GM18505 (cell line): ENCODE measurements around the gene ASCC1.

Experiments used
- ATAC-seq: cut with Tn5 transposase; IDR thresholded peaks from one replicate; pipeline ENCODE4 v1.9.1; 2021; ENCODE audit not compliant: unreplicated experiment
- POLR2A ChIP-seq: IDR thresholded peaks from 4 replicates; pipeline ENCODE4 v1.6.1; 2011; ENCODE audit warnings: borderline replicate concordance; ENCODE audit not compliant: insufficient read depth, insufficient read length; ENCODE audit errors: extremely low read depth

Gene ASCC1

GRCh38 chr10:72184156-72184555 is 31.9 kb downstream of the ASCC1 start:
- no peak for ATAC-seq
- TF ChIP-seq POLR2A = no peak

DNA sequence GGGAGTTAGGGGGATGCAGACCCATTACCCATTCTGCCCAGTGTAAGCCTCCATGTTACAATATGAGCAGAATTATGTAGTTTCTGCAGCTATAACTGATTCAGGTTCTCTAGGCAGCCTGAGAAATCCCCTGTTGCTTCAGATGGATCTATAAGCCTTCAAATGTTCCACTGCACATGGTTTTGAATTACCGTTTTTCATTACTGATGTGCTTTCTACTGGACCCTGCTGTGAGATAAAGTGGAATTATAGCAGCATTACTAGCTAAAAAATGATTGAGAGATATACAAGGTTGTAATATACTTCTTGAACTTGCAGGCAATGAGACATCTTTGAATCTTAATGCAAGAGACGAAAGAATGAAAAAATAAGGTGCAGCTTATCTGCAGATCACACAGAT is 38.6 kb downstream of the ASCC1 start:
- ATAC-seq = no peak
- no peak for TF ChIP-seq POLR2A

GRCh38 chr10:72176701-72177100 is 39.4 kb downstream of the ASCC1 start:
- ATAC-seq = no peak
- no peak for TF ChIP-seq POLR2A

- no peak for ATAC-seq
- no peak for TF ChIP-seq POLR2A
Observed at GRCh38 chr10:72175149-72175548, 40.9 kb downstream of the ASCC1 start.

DNA sequence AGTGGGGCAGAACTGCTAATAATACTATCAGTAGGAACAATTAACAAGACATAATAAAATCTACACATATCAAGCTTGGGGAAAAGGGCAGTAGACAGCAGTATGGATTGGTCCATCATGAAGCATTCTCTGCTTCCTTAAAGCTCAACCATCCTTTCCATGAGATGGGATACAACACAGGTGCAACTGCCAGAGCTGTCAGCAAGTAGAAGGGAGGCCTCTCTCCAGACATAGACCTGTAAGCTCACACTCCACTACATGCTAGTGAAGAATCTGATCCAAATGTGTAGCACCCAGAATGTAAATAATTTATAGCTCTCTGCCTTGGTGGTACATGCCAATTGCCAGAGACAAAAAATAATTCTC is 41.8 kb downstream of the ASCC1 start:
- ATAC-seq = no peak
- TF ChIP-seq POLR2A = no peak

DNA sequence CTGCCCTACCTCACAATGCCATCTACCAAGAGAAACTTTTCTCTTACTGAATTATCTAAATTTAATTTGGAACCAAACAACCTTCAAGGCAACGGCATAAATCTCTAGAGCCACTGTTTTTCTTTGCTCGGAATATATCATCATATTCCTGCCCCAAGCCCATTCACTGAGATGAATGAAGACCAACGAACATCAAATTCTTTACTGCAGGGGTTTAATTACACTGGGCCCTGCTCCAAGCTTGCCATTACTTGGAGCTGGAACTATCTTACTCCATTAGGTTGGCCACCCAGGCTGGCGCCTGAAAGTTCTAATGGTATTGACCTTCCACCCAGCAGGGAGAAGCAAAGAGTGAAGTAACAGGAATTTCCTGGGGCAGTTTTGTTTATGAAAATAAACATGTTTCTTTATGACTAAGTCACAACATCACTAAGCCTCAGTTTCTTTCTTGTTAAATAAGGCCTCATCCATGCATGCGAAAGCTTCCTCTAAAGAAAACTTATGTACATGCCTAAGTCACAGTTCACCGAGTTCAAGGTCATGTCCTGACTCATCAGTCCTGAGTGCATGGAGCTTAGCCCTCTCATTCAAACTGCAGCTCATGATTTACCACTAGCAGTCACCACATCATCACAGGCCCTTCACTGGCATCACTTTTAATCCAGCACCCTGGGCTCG is 42.3 kb downstream of the ASCC1 start:
- no peak for ATAC-seq
- no peak for TF ChIP-seq POLR2A

DNA sequence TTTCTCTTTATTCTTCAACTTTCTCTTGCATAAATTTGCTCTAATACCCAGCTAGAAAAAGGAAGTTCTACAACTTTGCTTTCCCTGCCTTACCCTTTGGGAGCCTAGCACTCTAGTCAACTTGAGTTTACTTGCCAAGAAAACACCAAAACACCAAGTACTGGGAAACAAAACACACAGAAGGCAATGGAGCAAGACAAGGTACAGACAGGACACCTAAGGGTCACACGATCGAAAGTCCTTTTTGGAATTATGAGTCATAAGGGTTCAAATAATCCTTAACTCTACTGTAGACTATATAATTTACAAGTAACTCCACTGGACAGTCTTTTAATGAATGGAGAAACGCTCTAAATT is 42.8 kb downstream of the ASCC1 start:
- no peak for ATAC-seq
- no peak for TF ChIP-seq POLR2A

- no peak for TF ChIP-seq POLR2A
- ATAC-seq = no peak
Observed at GRCh38 chr10:72171175-72171630, 44.9 kb downstream of the ASCC1 start.

DNA sequence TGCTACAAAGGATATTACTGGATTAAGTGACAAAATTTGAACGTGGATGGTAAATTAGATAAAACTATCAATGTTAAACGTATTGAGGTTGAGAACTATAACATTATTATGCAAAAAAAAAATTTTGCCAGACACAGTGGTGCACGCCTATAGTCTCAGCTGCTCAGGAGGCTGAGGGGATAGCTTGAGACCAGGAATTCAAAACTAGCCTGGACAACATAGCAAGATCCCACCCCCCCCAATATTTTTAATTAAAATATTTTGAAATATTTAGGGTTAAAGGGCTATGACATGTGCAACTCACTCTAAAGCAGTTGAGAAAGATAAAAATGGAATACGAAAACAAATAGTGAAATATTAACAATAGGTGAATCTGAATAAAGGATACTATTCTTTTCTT is 45.3 kb downstream of the ASCC1 start:
- no peak for ATAC-seq

DNA sequence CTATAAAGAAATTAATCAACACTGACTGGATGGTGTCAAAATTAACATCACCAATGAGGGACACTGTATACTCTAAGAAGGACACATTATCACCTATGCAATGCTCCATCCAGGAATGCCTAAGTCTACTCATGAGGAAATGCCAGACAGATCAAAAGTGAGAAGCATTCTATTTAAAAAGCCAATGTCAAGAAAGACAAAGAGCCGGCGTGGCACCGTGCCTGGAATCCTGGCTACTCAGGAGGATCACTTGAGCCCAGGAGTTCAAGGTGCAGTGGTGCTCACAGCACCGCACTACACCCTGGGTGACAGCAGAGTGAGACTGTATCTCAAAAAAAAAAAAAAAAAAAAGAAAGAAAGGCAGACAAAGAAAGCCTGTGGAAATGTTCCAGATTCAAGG is 45.8 kb downstream of the ASCC1 start:
- no peak for ATAC-seq
- TF ChIP-seq POLR2A = no peak

More for the DNA sequence above, 45.3 kb downstream of the ASCC1 start:
- TF ChIP-seq POLR2A = no peak

DNA sequence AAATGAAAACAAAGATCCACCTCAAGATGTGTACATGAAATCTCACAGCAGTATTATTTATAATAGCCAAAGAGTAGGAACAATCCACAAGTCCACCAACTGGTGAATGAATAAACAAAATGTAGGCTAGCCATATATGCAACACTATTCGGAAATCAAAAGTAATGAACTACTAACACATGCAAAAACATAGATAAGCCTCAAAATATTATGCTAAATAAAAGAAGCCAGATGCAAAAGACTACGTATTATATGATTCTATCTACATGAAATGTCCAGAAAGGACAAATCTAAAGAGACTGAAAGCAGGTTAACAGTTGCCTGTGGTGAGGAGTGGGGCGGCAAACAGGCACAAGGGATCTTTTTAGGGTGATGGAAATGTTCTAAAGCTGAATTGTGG is 49.0 kb downstream of the ASCC1 start:
- ATAC-seq = no peak
- TF ChIP-seq POLR2A = no peak

DNA sequence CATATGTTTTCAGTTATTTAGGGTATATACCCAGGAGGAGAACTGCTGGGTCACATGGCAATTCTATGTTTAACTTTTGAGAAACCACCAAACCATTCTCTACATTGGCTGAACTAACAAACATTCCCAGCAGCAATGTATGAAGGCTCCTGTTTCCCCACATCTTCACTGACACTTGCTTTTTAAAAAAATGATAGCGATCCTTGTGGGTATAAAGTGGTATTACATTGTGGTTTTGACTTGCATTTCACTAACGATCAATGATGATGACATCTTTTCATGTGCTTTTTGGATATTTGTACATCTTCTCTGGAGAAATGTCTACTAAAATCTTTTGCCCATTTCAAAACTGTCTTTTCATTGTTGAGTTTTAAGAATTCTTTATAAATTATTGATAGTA is 51.5 kb downstream of the ASCC1 start:
- TF ChIP-seq POLR2A = no peak

GRCh38 chr10:72162978-72163377 is 53.1 kb downstream of the ASCC1 start:
- ATAC-seq = no peak
- no peak for TF ChIP-seq POLR2A

More for the DNA sequence above, 51.5 kb downstream of the ASCC1 start:
- ATAC-seq = no peak

GRCh38 chr10:72158176-72158575 is 57.9 kb downstream of the ASCC1 start:
- TF ChIP-seq POLR2A = no peak
- no peak for ATAC-seq

- ATAC-seq = no peak
- TF ChIP-seq POLR2A = no peak
Observed at GRCh38 chr10:72156223-72156622, 59.9 kb downstream of the ASCC1 start.
